GM12872 (cell line): ENCODE measurements around the gene SURF6.

ENCODE experiments used
- TF ChIP-seq, protein P1 (sequence below): IDR thresholded peaks from 3 replicates; pipeline ENCODE4 v1.5.1; 2011; ENCODE audit warnings: low read depth, mild to moderate bottlenecking, low read length, moderate library complexity; ENCODE audit not compliant: insufficient read depth

The SURF6 gene

DNA sequence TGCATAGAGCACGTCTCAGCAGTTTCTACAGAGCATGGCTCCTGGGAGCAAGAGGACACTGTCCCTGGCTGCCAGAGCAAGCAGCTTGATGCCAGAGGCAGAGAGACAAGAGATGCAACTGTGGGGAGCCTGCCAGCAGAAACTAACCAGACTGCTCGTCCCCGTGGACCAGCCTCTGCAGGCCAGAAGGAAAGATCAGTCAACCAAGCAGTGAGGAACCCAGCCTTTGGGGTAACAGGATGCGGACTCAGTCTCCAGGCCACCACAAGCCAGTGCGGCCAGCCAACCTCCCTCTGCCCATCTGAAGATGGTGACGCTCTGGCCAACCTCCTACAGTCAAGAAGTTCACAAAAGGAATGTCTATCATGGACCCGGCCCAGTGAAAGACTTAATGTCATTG lies 36.2 kb upstream of the SURF6 start:
- TF ChIP-seq, protein P1, sequence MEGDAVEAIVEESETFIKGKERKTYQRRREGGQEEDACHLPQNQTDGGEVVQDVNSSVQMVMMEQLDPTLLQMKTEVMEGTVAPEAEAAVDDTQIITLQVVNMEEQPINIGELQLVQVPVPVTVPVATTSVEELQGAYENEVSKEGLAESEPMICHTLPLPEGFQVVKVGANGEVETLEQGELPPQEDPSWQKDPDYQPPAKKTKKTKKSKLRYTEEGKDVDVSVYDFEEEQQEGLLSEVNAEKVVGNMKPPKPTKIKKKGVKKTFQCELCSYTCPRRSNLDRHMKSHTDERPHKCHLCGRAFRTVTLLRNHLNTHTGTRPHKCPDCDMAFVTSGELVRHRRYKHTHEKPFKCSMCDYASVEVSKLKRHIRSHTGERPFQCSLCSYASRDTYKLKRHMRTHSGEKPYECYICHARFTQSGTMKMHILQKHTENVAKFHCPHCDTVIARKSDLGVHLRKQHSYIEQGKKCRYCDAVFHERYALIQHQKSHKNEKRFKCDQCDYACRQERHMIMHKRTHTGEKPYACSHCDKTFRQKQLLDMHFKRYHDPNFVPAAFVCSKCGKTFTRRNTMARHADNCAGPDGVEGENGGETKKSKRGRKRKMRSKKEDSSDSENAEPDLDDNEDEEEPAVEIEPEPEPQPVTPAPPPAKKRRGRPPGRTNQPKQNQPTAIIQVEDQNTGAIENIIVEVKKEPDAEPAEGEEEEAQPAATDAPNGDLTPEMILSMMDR = no peak

DNA sequence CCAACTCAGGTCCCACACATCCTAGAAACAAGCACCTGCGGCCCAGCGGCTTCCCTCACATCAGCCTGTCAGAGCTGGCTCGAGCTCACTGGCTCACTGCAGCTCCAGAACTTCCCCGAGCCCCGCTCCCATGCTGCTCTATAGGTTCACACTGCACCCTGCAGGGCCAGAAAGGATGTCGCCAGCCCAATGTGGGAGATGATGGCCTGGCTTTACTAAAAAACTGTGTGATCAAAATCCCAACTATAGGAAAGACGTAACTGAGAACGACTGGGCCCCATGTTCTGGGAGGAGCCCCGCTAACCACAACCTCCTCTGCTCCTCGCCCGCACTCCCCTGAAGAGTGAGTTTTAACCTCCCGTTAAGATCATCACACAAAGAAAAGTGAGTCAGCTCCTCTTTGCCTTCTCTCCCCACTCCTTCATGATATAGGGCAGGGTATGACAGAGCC lies 35.3 kb upstream of the SURF6 start:
- TF ChIP-seq, protein P1 = no peak

- TF ChIP-seq, protein P1 = no peak
These were observed 34.7 kb upstream of the SURF6 start for GRCh38 chr9:133370685-133371084.

GRCh38 chr9:133369933-133370332 lies 33.9 kb upstream of the SURF6 start:
- TF ChIP-seq, protein P1 = no peak

DNA sequence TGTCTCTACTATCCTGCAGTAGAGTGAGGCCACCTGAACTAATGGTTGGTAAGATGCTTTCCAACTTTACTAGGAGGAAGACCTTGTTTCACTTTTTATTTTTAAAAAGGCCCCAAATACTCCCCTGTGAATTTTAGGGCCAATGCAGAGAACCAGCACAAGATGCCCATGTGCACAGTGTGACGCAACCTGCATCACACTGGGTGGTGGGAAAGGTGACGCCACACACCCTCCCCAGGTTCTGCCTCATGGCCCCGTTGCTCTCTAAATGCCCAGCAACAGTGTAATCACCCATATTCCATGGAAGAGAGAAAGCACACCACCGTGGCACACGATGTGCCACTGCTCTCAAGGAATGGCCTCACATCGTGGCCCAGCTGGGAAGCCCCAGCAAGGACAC lies 33.4 kb upstream of the SURF6 start:
- TF ChIP-seq, protein P1 = no peak

- TF ChIP-seq, protein P1 = no peak
These were observed 32.4 kb upstream of the SURF6 start for GRCh38 chr9:133368249-133368881.

GRCh38 chr9:133367778-133368177 lies 31.8 kb upstream of the SURF6 start:
- TF ChIP-seq, protein P1 = no peak
